SK-N-MC (cell line): ENCODE data around the gene USP40.

Experiments
- EZH2 ChIP-seq: fragments of 200-600 bp; sonication (generic); IDR thresholded peaks from one replicate; pipeline ENCODE4 v1.6.1; 2017; ENCODE audit warnings: antibody characterized with exemption
- FOXP2 ChIP-seq: optimal IDR thresholded peaks from 2 replicates; pipeline ENCODE3; 2011; ENCODE audit warnings: mild to moderate bottlenecking, moderate library complexity; ENCODE audit not compliant: insufficient read depth; ENCODE audit errors: extremely low read length, control extremely low read depth
- POLR2AphosphoS5 ChIP-seq: IDR thresholded peaks from 2 replicates; pipeline ENCODE4 v1.6.1; 2012; ENCODE audit warnings: mild to moderate bottlenecking, low read depth, low read length, borderline replicate concordance

- TF ChIP-seq EZH2 (no peak), POLR2AphosphoS5 (no peak), FOXP2 (no peak)
Measured at GRCh38 chr2:233437439-233437955, 129.1 kb downstream of the USP40 start.
